ENCODE measurements around the gene SKP1.

DNA sequence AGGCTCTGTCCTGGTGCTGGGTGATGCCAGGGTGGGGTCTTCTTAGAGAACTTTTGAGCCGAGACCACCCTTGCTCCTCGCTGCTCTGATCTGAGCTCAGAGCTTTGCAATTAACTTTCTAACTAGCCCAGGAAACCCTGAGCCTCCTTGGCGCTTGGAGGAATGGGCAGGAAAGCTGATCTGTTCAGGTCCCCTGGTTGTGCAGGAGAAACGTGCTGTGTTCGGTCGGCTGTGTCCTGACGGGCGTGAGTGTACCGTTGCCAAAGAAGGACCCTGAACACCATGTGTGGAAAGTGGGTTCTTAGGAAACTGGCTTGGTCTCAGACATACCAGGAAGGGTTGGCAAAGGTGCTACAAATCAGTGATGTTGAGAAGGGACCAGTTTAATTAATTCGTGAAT, 60.5 kb downstream of the SKP1 start:
- TF ChIP-seq, protein P1, sequence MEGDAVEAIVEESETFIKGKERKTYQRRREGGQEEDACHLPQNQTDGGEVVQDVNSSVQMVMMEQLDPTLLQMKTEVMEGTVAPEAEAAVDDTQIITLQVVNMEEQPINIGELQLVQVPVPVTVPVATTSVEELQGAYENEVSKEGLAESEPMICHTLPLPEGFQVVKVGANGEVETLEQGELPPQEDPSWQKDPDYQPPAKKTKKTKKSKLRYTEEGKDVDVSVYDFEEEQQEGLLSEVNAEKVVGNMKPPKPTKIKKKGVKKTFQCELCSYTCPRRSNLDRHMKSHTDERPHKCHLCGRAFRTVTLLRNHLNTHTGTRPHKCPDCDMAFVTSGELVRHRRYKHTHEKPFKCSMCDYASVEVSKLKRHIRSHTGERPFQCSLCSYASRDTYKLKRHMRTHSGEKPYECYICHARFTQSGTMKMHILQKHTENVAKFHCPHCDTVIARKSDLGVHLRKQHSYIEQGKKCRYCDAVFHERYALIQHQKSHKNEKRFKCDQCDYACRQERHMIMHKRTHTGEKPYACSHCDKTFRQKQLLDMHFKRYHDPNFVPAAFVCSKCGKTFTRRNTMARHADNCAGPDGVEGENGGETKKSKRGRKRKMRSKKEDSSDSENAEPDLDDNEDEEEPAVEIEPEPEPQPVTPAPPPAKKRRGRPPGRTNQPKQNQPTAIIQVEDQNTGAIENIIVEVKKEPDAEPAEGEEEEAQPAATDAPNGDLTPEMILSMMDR (conservative IDR thresholded peaks at IDR 0.05 in 1 of 2, IDR thresholded peaks at IDR 0.05 in 1 of 2; ENCODE audit: extremely low read depth in 1 of 2, insufficient read depth in 1 of 2, low read depth in 1 of 2, low read length in 2 of 2), result no peak
- no peak for TF ChIP-seq EZH2 (IDR thresholded peaks at IDR 0.05; ENCODE audit: borderline replicate concordance, low read length)
